ENCODE data around the gene COL2A1. TPM values are rescaled to one million over a fixed set of nuclear protein-coding genes. Genes with fewer than 3 reads are reported as not detected.

Gene COL2A1
- total RNA-seq, 1 donor from 2014 or later: not detected

DNA sequence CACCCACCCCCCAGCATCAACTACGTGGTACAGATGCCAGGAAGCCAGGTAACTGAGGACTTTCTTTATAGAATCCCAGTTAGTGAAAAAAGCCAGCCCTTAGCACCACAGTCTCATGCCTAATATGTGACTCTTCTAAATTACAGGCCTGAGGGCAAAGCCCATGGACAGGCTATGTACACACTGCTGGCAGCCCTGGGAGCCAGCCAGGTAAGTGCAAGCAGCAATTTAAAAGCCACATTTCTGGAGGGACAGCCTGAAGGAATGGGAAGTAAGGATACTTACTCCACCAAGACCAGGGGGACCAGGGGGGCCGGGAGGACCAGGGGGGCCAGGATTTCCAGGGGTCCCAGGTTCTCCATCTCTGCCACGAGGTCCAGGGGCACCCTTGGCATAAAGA is 7.0 kb downstream of the COL2A1 start:
- DNase-seq (ENCODE audit: low spot score) (no peak), ATAC-seq (no peak)
- intact Hi-C loops (cut with DNase I): no loop called here

GRCh38 chr12:47995981-47996401 is 8.3 kb downstream of the COL2A1 start:
- intact Hi-C loops (cut with DNase I): no loop called here
- DNase-seq (ENCODE audit: low spot score) (peak; percentile 43), ATAC-seq (no peak)

GRCh38 chr12:47993491-47993890 is 10.8 kb downstream of the COL2A1 start:
- DNase-seq (ENCODE audit: low spot score) (peak; percentile 25), ATAC-seq (no peak)
- intact Hi-C loops (cut with DNase I): no loop called here

DNA sequence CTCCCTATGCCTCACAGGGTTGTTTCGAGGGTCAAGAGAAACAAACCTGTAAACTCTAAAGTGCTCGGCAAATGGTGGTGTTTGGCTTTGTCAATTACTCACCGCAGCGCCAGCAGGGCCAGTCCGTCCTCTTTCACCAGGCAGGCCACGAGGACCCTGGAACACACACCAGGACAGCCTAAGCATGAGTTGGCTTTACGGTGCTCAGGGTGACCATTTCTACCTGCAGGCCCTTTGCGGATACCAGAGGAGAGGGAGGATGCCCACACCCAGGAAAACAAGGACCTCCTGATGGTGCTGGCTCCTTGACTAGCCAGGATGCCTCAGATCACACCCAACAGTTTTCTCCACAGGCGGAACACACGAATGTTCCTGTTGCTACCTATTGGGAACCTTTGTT is 11.5 kb downstream of the COL2A1 start:
- intact Hi-C loops (cut with DNase I): no loop called here
- DNase-seq (ENCODE audit: low spot score) (no peak), ATAC-seq (no peak)

GRCh38 chr12:47991106-47992061 is 12.9 kb downstream of the COL2A1 start:
- DNase-seq (ENCODE audit: low spot score) (peak; percentile 50), ATAC-seq (peak; percentile 6)
- intact Hi-C loops (cut with DNase I): no loop called here

- ATAC-seq (peak; percentile 9), DNase-seq (ENCODE audit: low spot score) (no peak)
- intact Hi-C loops (cut with DNase I): no loop called here
Measured at GRCh38 chr12:47990351-47991105, 13.7 kb downstream of the COL2A1 start.

DNA sequence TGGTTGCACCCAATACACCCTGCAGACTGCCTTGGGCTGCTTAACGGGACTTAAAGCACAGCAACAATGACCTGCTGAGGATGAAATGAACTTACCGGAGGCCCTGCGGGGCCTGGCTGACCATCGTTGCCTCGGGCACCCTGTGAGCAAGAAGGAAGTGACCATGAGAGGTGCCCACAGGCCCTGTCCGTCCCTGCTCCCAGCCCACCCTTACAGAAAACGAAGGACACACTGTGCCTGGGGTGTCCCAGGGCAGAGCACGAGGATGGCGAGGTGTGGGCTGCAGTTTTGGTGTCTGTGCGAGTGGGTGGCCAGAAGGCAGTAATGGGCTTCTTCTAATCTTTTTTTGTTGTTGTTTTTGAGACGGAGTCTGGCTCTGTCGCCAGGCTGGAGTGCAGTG is 14.6 kb downstream of the COL2A1 start:
- intact Hi-C loops (cut with DNase I): no loop called here
- DNase-seq (ENCODE audit: low spot score) (peak; percentile 36), ATAC-seq (no peak)

DNA sequence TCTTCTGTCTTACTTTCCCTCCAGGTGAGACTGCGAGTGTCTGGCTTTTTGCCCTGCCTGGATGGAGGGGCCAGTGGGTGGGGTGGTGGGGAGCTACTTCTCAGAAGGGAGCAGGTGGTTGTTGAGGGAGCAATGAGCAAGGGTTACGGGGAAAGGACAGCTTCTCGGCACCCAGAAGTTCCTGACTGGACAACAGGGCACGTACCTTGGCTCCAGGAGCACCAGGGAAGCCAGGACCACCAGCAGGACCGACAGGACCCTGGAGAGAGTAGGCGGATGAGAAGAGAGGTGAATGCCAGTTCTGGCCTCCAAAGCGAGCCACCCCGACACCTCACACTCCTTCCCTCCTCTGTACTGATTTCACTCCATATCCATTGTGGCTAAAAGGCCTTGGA is 15.3 kb downstream of the COL2A1 start:
- peak; percentile 15 for DNase-seq (ENCODE audit: low spot score)
- ATAC-seq: no peak
- intact Hi-C loops (cut with DNase I): no loop called here

GRCh38 chr12:47988073-47989022 is 15.9 kb downstream of the COL2A1 start:
- peak; percentile 38 for DNase-seq (ENCODE audit: low spot score)

DNA sequence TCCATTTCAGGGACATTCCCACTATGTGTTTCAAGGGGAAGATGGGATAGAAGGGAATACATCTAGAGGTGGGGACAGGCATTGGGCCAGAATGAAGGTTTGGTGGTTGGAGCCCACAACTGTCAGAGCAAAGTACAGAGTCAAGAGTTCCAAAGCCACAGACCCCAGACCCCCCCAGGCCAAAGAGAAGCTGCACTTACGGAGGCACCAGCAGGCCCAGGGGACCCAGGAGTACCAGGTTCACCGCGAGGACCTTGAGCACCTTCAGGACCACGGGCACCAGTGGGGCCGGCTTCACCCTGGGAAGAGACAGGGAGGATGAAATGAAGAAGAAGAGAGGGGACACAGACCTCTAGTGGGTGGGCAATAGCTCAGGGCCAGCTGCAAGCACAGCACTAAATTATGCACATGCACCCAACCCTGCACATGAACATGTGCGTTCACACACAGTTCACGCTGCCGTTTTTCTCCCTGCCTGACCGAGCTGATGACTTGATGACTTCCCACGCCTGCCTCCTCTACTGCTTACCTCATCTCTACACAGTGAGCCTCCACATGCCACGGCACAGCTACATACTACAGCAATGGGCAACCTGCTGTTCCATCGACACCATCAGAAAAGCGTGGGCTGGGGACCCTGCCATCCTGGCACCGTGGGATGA is 16.7 kb downstream of the COL2A1 start:
- DNase-seq (ENCODE audit: low spot score): peak; percentile 34
- no peak for ATAC-seq
- intact Hi-C loops (cut with DNase I): no loop called here

More at GRCh38 chr12:47988073-47989022, 15.9 kb downstream of the COL2A1 start:
- intact Hi-C loops (cut with DNase I): no loop called here
- no peak for ATAC-seq

GRCh38 chr12:47986832-47987231 is 17.4 kb downstream of the COL2A1 start:
- ATAC-seq (no peak), DNase-seq (ENCODE audit: low spot score) (no peak)
- intact Hi-C loops (cut with DNase I): no loop called here

DNA sequence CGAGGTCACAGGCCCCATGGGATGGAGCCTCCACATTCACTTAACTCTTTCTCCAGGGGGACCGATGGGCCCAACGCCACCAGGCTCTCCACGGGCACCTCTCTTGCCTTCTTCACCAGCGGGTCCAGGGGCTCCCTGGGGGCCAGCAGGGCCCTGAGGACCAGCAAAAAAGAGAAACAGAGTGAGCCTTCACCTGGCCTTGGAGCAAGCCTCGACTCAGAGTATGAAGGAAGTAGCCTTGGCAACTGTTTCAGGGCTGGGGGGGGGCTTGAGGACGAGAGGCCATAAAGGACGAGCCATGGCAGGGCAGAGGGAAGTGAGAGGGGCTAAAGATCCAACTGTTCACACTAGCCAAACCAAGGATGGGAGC is 18.0 kb downstream of the COL2A1 start:
- intact Hi-C loops (cut with DNase I): no loop called here
- ATAC-seq: no peak
- DNase-seq (ENCODE audit: low spot score): no peak

DNA sequence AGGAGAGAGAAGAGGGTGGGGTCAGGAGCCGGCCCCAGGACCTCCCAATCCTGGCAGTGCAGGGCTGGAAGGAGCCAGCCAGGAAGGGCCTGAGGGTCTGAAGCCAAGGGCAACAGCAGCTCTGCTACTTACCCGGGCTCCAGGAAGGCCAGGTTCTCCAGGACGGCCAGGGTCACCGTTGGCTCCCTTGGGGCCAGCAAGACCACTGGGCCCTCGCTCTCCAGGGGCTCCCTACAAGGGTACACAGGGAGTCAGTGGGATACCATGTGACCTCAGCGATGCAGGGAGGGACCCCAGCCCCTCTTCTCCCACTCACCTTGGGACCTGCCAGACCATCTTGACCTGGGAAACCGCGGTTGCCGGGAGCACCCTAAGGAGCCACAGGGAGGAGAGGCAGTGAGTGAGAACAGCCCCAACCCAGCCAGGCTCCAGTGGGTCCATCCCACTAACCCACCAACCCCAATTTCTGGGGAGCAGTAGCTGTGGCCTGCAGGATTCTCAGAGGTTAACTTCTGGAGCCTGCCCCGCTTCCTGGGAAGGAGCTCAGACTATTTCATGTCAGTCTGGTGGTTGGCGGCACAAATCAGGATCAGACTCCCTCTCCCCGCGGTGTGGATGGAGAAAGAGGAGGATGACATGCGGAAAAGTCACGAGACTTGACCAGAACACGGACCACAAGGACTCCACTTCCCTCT is 18.5 kb downstream of the COL2A1 start:
- no peak for ATAC-seq
- intact Hi-C loops (cut with DNase I): no loop called here
- DNase-seq (ENCODE audit: low spot score): no peak

DNA sequence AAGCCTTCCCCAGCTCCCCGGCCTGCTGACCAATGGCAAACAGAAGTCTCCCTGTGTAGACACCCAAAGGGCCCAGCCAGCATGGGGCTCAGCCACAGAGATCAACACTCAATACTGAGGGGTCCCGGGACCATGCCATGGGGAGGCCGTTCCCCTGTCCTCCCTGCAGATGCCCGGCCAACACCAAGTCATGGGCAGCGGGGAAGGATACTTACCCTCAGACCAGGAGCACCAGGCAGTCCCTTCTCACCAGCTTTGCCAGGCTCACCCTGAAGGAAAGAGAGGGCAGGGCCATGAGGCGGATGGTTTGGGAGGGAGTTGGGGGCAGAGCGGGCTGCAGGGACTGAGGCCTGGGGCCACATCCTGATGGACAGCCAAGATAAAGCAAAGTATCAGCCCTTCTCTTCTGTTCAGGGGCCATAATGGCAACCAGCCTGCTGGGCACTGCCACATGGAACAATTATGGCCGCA is 19.9 kb downstream of the COL2A1 start:
- DNase-seq (ENCODE audit: low spot score) (no peak), ATAC-seq (no peak)
- intact Hi-C loops (cut with DNase I): no loop called here

DNA sequence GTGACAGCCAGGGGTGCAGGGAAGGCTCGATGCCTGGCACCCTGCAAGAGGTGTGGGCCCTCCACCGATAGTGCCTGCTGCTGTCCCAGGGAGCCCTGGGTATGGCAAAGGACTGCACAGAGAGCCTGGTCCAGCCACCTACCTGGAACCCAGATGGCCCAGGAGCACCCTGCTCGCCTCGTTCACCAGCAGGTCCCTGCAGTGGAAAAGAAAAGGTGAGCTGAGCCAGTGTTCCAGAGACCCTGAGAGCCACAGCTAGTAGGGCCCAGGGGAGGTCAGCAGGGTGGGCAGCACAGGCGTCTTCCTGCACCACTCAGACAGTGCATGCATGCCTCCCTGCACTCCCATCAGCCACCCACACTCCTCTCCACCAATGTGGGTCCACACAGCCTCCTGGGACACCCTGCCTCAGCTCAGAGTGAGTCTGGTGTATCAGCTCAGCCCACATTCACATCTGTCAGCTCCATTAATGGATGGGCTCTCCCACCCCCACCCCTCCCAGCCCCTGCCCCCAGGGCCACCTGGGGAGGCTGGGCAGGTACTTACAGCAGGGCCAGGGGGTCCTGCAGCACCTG is 20.6 kb downstream of the COL2A1 start:
- ATAC-seq: no peak
- DNase-seq (ENCODE audit: low spot score): no peak
- intact Hi-C loops (cut with DNase I): no loop called here

DNA sequence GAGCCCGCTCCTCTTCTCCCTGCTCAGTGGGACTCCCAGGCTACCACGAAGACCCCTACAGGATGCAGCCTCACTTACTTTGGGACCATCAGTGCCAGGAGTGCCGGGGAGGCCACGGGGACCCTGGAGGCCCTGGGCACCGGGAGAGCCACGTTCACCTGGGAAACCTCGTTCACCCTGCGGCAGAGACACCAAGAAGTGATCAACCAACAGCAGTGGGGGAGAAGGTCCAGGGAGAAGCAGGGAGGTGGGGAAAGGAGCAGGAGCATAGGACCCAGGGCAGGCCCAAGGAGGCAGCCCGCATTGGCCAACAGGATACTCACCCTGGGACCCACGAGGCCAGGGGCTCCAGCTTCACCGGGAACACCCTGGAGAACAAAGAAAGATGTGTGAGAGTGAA is 21.5 kb downstream of the COL2A1 start:
- DNase-seq (ENCODE audit: low spot score) (no peak), ATAC-seq (no peak)
- intact Hi-C loops (cut with DNase I): no loop called here

GRCh38 chr12:47982311-47982710 is 22.0 kb downstream of the COL2A1 start:
- no peak for DNase-seq (ENCODE audit: low spot score)
- ATAC-seq: no peak
- intact Hi-C loops (cut with DNase I): no loop called here

All from sciatic nerve (tissue), 2 donors.